EH (cell line): Measurements from ENCODE around the gene SIRT6.
"Not testable (repeated sequence)": the region's sequence is repeated elsewhere in the genome, so short reads cannot be mapped to it uniquely, and the experiment has no call there.

Source experiments
- DNase-seq: peaks from one replicate; pipeline ENCODE4 v3.0.0-alpha.2; 2015; ENCODE audit warnings: low read depth

Gene SIRT6

DNA sequence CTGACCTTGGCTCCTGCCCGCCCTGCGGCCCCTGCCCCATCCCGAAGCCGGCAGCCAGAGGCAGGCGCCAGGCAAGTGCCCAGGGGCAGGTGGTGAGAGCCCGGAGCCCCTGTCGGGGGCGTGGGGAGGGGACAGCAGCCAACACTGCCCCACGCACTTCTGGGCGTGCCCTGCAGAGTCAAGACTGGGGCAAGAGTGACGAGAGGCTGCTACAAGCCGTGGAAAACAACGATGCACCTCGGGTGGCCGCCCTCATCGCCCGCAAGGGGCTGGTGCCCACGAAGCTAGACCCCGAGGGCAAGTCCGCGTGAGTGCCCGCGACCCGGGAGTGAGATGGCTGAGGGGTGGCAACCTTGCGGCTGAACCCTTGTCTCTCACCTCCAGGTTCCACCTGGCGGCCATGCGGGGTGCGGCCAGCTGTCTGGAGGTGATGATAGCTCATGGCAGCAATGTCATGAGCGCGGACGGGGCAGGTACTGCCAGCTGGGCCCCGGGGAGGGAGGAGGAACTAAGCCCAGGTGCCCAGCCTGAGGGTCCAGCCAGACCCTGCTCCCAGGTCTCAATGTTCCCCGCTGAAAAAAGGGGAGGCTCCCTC lies 17.4 kb upstream of the SIRT6 start:
- no peak for DNase-seq

DNA sequence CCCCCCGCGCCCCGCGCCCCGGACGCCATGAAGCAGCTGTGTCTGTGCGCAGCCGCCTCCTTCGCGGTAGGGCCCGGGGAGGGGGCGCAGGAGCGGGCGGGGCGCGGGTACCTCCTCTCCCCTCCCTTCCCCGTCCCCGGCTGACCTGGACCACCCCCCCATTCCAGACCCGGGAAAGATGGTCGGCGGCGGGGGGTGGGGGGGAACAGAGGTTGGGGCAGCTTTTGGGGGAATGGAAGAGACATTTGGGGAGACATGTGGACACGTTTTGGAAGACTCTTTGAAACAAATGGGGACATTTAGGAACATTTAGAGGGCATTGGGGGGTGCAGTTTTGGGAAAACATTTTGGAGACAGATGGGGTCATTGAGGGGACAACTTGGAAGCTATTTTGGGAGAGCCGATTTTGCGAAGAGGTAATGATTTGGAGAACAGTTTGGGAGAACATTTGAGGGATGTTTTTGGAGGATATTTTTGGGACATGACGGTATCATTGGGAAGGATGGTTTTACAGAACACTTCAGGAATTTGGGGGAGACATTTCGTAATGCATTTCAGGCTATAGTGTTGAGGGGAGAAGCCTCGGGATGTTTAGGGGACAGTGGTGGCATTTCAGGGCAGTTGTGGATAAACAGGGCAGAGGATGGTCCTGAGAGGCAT lies 16.2 kb upstream of the SIRT6 start:
- DNase-seq: no peak

DNA sequence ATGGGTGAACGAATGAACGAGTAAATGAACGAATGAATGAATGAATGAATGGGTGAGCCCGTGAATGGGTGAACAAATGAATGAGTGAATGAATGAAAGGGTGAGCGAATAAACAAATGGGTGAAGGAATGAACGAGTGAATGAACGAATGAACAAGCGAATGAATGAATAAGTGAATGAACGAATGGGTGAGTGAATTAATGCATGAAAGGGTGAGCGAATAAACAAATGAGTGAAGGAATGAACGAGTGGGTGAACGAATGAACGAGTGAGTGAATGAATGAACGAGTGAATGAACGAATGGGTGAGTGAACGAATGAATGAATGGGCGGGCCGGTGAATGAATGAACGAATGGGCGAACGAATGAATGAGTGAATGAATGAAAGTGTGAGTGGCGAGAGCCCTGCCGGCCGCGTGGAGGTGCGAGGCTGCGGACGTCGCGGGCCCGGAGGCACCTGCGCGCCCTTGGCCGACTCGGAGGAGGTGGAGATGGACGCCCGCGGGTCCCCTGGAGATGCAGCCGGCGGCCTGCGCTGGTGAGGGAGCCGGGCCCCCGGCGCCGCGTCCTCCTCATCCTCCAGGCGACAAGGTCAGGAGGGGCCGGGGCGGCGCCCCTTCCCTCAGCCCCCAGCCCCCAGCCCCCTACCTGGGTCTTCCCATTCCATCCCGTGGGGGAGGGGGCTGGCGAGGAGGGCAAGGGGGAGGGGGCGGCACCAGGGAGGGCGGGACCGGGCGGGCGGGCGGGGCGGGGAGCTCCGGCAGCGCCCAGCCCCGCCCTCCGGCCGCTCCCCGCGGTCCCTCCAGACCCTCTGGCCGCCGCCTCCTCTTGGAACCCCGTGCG lies 15.5 kb upstream of the SIRT6 start:
- DNase-seq: no peak

DNA sequence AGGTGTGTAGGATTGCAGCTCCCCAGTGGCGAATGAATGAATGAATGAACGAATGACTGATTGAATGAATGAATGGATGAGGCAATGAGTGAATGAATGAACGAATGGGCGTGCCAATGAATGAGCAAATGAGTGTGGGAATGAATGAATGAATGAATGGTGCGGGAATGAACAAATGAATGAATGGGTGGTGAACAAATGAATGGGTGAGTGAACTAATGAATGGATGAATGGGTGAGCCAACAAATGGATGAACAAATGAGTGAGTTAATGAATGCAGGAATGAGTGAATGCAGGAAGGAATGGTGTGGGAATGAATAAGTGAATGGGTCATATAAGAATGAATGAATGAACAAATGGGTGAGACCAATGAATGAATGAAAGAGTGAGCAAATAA lies 14.9 kb upstream of the SIRT6 start:
- no peak for DNase-seq

DNA sequence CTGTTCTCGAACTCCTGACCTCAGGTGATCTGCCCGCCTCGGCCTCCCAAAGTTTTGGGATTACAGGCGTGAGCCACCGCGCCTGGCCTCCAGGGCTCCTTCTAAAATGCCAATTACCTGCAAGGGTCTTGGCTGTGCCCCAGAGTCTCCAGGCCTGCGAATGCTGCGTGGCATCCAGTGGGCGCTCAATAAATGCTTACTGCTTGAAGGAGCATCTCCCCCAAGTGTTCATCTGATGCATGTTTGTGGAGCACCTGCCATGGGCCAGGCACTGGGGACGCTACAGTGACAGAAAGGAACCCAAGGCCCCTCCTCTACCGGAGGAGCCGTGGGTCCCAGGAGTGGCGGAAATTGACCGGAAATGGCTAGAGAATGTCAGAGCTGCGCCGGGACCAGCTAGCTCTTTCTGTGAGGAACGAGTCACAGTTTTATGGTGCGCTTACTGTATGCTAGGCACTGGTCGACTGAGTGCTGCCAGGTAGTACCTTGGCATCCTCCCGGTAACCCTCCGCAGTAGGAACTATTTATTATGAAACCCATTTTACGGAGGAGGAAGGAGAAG lies 14.3 kb upstream of the SIRT6 start:
- no peak for DNase-seq

DNA sequence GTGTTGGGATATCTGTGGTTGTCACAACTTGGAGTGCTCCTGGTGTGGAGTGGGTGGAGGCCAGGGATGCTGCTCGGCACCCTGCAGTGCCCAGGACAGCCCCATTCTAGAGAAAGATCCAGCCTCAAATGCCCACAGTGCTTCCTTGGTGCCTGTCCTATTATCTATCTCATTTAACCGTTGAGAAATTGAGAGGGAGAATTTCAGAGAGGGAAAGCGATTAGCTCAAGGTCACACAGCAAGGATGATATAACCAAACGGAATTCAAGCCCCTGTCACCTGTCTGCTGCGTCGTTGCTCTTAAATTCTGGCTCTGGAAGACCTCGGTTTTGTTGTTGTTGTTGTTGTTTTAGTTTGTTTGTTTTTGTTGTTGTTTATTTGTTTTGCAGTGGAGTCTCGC lies 13.6 kb upstream of the SIRT6 start:
- DNase-seq: no peak

DNA sequence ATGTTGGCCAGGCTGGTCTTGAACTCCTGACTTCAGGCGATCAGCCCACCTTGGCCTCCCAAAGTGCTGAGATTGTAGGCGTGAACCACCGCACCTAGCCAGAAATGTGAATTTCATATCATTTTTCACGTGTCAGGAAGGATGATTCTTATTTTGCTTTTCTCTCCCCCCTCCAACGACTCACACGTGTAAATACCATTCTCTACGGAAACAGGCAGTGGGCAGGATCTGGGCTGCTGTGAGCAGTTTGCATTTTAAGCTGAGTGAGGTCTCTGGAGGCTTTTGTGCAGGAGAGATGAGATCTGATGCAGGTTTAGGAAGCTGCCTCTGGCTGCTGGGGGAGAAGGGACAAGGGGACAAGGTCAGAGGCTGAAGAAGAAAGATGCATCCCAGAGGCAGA lies 12.0 kb upstream of the SIRT6 start:
- DNase-seq: no peak

DNA sequence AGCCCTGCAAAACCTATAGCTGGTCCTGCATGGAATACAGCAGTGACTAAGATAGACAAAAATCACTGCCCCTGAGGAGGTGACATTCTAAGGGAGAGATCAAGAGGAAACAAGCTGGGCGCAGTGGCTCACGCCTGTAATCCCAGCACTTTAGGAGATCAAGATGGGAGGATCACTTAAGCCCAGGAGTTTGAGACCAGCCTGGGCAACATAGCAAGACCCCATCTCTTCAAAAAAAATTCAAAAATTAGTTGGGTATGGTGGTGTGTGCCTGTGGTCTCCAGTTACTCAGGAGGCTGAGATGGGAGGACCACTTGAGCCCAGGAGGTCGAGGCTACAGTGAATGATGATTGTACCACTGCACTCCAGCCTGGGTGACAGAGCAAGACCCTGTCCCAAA lies 10.2 kb upstream of the SIRT6 start:
- DNase-seq: not testable (repeated sequence)

DNA sequence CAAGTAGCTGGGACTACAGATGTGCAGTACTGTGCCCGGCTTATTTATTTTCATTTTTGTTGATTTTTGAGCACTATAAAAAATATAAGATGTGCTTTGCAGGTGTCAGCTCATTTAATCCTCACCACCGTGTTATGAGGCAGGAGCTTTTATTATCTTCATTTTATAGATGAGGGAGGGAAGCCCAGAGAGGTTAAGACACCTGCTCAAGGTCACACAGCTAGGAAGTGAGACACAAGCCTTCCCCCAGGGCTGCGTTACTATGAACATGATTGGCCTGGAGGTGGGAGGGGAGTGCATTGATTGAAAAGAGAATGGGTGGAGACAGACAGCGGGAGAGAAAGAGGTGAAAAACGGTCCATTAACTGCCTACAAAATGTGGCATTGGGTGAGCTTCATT lies 7.3 kb upstream of the SIRT6 start:
- DNase-seq: no peak

DNA sequence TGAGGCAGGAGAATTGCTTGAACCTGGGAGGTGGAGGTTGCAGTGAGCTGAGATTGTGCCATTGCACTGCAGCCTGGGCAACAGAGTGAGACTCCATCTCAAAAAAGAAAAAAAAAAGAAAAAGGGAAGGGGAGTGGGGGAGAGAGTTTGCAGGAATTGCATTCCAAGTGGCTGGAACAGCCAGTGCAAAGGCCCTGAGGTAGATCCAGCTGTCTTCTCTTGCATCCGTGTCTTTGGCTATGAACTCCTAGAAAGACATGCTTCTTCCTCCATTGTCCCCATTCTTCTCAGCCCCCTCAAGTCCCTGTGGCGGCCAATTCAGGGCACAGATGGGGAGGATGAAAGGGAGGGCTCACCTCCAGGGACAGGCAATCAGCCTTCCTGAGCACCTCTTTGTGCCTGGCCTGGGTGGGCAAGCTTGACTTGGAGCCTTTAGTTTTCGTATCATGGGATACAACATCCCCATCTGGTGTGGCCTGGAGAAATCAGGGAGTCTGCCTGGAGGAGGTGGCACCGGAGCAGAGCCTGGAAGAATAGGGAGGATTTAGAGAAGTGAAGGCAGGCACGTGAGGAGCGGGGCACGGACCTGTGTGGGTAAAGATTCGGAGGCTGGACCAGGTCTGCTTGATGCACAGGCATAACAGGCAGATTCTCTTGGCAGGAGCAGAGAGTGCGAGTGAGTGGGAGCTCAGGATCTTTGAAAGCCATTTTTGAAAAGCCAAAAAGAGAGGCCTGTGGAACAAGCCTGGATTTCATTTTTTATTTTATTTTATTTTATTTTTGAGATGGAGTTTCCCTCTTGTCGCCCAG lies 5.2 kb upstream of the SIRT6 start:
- no peak for DNase-seq

DNA sequence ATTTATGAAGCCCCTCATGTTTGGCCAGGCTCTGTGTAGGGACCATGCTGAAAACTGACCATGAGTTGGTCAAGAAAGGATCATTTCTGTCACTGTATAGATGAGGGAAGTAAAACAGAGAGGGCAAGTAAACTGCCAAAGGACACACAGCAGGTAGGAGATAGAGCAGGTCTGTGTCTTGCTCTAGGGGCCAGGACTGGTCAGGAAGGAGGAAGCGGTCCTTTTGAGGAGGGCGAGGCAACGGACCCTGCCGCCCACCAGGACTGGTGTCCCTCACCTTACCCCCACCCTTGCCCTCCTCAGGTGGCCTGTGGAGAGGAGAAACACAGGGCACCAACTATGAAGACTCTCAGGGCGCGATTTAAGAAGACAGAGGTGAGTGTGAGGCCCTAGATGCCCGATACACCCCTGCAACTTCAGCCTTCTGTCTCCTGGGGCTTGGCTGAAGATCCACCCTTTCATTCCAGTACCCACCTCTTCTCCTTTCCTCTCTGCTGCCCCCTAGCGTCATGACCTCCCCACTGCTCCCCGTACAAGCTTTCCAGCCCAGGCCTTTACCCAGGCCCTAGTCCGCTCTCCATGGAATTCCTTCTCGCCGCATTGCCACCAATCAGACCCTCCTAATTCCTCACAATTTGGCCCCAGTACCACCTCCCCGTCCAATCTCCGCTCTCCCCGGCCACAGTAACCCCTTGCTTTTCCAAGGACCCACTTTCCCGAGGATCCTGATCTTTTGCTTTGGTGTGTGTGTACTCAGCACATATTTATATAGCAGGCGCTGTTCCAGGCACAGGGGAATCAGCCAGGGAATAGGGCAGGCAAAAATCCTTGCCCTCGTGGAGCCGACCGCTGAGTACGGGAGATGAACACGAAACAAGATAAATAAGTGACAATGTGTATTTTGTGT lies 4.0 kb upstream of the SIRT6 start:
- peak; percentile 74 for DNase-seq

DNA sequence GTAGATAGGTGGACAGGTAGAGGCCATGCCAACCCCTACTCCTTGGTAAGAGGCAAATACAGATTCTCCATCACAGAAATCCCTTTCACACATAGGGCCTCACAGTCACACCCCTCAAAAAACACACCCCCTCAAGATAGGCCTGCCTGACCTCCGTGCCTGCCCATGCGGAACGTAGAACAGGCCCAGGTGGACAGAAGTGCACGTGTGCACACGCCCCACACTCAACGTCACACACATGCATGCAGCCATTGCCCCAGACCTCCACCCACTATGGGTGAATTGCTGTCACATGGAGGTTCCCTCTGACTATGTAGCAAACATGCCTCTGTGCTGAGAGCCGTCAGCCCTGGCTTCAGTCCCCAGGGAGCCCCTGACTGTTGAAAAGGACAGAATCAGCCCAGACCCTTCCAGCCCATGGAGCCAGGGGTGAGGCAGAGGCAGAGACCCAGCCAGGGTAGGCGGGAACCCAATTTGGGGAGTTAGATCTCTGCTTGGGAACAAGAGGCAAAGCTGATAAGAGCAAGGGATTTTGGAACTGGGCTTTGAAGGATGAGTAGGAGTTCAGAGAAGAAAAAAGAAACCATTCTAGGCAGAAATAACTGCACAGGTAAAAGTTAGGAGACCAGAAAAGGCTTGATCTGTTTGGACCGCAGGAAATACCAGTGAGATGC lies 3.2 kb upstream of the SIRT6 start:
- no peak for DNase-seq

DNA sequence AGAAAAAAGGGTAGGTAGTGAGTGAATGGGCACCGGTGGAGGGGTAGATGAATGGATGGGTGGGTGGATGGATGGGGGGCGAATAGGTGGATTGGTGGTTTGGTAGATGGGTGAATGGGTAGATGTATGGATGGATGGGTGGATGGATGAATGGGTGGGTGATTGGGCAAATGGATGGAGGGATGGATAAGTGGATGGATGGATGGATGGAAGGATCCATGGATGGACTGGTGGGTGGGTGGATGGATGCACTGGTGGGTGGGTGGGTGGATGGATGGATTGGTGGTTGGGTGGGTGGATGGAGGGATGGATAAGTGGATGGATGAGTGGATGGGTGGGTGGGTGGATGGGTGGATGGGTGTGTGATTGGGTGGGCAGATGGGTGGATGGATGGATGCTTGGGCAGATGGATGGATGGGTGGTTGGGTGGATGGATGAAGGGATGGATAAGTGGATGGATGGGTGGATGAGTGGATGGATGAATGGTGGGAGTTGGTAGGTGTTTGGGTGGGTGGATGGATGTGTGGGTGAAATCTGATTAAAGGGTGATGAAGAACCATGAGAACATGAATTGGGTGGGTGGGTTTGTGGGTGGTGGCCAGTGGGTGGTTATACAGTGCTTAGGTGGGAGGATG lies 2.5 kb upstream of the SIRT6 start:
- DNase-seq: no peak

DNA sequence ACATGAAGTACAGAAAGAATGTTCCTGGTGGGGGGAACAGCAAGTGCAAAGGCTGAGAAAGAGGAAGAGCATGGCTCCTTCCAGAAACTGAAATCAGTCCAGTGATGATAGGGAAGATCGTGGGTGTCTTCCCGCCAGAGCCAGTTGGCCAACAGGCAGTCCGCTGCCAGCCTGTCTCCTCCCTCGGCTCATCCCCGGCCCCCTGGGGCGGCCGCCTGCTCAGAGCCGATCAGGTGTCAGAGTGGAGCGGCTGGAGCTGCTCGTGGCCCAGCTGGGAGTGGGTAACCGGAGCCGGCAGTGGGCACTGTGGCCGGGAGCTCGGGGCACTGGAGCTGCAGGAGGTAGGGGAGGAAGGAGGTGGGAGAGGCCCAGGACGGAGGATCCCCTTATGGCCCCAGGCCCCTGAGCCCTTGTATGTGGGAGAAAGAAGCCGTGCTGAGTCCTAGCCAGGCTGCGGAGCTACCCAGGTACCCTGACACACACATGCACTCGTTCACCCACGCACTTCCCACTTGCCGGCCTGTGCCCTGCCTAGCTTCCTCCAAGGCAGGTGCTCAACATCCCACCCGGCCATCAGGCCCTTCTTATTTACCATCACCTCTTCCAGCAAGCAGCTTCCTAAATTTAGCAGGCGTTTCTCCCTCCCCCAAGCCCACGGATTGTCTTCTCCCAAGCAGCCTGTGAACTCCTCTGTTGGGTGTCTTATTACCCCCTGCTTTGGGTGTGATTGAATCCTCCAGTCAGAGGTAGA lies 1.8 kb upstream of the SIRT6 start:
- no peak for DNase-seq

DNA sequence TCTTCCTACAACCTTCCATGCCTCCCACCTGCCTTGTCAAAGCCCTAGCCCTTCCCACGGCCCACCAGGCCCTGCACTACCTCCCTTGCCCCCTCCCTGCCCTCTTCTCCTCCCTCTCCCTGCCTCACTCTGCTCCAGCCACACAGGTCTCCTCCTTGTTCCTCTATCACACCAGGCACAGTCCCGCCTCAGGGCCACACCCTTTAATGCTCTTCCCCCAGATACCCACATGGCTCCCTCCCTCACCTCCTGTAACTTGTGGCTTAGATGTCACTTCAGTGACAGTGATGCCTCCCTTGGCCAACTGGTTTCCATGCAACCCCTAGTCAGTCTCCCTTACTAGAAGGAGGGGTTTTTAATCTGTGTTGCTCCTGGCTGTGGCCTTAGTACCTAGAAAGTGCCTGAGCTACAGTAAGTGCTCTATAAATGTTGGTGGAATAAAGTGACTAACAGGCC lies 1.3 kb downstream of the SIRT6 start:
- DNase-seq: no peak

DNA sequence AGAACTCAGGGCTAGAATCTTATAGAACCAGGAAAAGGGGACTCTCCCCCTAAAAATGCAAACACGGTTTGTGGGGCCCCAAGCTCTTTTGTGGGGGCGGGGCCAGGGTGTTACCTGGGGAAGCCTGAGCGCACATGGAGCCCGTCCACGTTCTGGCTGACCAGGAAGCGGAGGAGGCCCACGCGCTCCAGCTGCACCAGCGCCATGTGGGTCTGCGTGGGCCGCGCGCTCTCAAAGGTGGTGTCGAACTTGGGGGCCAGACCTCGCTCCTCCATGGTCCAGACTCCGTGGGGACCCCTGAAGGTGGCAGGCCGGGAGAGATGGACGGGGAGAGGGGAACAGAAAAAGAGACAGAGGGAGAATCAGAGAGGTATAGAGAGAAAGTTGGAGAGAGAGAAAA lies 3.4 kb downstream of the SIRT6 start:
- no peak for DNase-seq

DNA sequence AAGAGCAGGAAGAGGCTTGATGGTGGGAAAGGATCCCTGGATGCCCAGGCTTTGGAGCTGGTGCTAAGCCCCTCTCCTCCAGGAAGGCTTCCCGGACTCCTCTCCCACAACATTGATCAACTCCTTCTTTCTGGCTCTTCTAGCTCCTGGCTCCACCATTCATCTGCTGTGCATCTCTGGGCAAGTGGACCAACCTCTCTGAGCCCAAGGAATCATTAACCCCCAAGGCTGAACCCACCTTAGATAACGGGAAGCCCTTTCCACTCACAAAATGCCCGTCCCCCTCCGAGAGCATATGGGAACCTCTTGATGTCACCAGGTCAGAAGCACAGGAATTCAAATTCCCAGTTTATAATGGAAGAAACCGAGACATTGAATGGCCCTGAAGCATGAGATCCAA lies 5.2 kb downstream of the SIRT6 start:
- no peak for DNase-seq

DNA sequence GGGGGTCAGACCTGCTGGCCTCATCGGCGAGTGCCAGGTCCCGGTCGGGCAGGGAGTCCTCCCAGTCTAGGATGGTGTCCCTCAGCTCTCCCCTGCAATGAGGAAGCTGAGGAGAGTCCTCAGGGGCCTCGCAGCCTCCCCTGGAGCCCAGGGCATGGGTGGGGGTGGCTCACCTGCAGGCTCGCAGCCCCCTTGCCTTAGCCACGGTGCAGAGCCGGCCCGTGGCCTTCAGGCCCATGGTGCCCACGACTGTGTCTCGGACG lies 6.8 kb downstream of the SIRT6 start:
- DNase-seq: no peak

DNA sequence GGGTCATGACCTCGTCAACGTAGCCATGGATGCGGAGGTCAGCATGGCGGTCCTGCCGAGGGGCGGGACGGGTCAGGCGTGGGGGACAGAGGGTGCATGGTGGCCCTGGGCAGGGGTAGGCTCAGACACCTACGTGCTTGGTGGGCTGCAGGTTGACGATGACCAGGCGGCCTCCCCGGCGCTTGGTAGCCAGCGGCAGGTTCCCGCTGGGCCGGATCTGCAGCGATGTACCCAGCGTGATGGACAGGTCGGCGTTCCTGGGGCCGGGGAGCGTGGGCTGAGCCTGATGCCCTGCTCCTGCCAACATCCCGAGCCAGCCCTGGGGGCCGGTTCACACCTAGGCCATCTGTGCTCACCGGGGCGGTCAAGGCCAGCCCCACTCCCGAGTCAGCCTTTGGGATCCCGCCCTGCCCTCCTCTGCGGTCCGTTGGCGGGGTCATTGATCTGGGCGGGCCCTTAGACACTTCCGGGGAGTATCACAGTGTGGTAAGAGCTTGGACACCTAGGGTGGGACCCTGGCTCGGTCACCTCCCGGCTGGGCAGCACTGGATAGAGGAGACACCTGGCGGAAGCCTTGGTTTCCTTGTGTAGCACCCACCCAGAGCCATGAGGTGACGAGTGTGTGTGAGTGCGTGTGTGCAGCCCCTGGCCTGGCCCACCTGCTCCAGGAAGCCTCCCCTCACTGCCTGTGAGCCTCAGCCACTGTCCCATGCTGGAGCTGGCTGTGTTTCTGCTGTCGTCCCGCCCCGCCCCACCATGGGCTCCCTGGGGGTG lies 7.3 kb downstream of the SIRT6 start:
- DNase-seq: no peak
